Kidney (tissue), 14 donors: ENCODE results near the gene NPAS3. TPM values are rescaled to one million over a fixed set of nuclear protein-coding genes. Genes with fewer than 3 reads are reported as not detected.

Source experiments
- DNase-seq, 5 donors: peaks; one replicate each; pipeline ENCODE4 v3.0.0-alpha.2; 2013 to 2020
- FAIRE-seq: peaks from 2 replicates; lab custom pipeline; 2012; peaks lifted over from hg19 to GRCh38; lab: Jason Lieb, UNC
- H3K27ac ChIP-seq, 2 donors: one replicate each; pipeline ENCODE4 v1.7.0; 2013; ENCODE audit warnings: low read depth in 2 of 2, low read length in 2 of 2, inconsistent platforms in 1 of 2
- H3K27me3 ChIP-seq: one replicate; pipeline ENCODE4 v1.7.1; 2013; ENCODE audit warnings: low read length, inconsistent platforms; ENCODE audit not compliant: control insufficient read depth, insufficient read depth
- H3K36me3 ChIP-seq, 3 donors: one replicate each; pipeline versions ENCODE4 v1.7.0 to v1.7.1; 2013; ENCODE audit warnings: low read length in 3 of 3, control low read depth in 1 of 3, inconsistent platforms in 1 of 3; ENCODE audit not compliant: insufficient read depth in 3 of 3, control insufficient read depth in 2 of 3
- H3K4me1 ChIP-seq, 3 donors: one replicate each; pipeline versions ENCODE4 v1.7.0 to v1.7.1; 2013; ENCODE audit warnings: low read length in 3 of 3, inconsistent platforms in 1 of 3, low read depth in 1 of 3; ENCODE audit not compliant: control insufficient read depth in 2 of 3, insufficient read depth in 2 of 3
- H3K4me3 ChIP-seq, 3 donors: one replicate each; pipeline versions ENCODE4 v1.7.0 to v1.8.1; 2013; ENCODE audit warnings: low read length in 3 of 3, control low read depth in 1 of 3, inconsistent platforms in 1 of 3
- H3K9ac ChIP-seq, 3 donors: one replicate each; pipeline versions ENCODE4 v1.7.0 to v1.7.1; 2013; ENCODE audit warnings: low read length in 3 of 3, control low read depth in 1 of 3, inconsistent platforms in 1 of 3
- H3K9me3 ChIP-seq, 3 donors: one replicate each; pipeline versions ENCODE4 v1.7.0 to v1.7.1; 2013; ENCODE audit warnings: low read length in 3 of 3, control low read depth in 1 of 3, inconsistent platforms in 1 of 3; ENCODE audit not compliant: control insufficient read depth in 2 of 3, insufficient read depth in 1 of 3
- CTCF ChIP-seq: IDR thresholded peaks from 3 replicates; pipeline ENCODE4 v1.5.1; 2012; ENCODE audit warnings: mild to moderate bottlenecking, moderate library complexity, borderline replicate concordance; ENCODE audit not compliant: insufficient read depth; ENCODE audit errors: extremely low read depth
- intact Hi-C: fragments of 100-400 bp; cut with DNase I; formaldehyde crosslinking; loops from one replicate; pipeline ENCODE4 v1.11.1; 2022
- polyA plus RNA-seq: library from polyadenylated mRNA; stranded (reverse); fragments of 350-450 nt; fragmentation: Illumina TruSeq; extraction: RNeasy Lipid Tissue Mini Kit (QIAGEN cat#74804); gene quantifications from one replicate; pipeline ENCODE4 v1.2.3, GENCODE V29; 2014; ENCODE audit warnings: low read depth, low replicate concordance; ENCODE audit not compliant: insufficient read depth
- total RNA-seq: library from RNA; stranded (reverse); fragmentation: NEBNext Ultra II Directional; extraction: Animal tissue kit (Norgen Biotek cat#: 25700); gene quantifications from one replicate; pipeline ENCODE4 v1.2.1, GENCODE V29; 2021
- donor health status: control.
- donor health status: control.
- donor health status: control.
- donor health status: control.
- donor health status: control.
- donor health status: DM: yes; HTN: yes; CAD: no.
- donor health status: Normal renal cell carcinoma (clear cell type).

NPAS3 gene
- total and polyA plus RNA-seq, 2 donors from 2014 or later = 0.82 to 5.0 TPM

- Histone ChIP-seq H3K4me1 (no peaks in the 10 kb centered on the region), H3K27me3 (no peaks in the 10 kb centered on the region), H3K27ac (no peak overlapping the region), H3K4me3 (no peak overlapping the region), H3K9ac (no peak overlapping the region), H3K36me3 (no peaks in the 10 kb centered on the region), H3K9me3 (no peaks in the 10 kb centered on the region)
- TF ChIP-seq CTCF = no peak
- DNase-seq = peak in 1 of 5 donors; percentile 14
- intact Hi-C loops = no loop called here
- no peak for FAIRE-seq
Observed at GRCh38 chr14:33062476-33062875, 123.8 kb downstream of the NPAS3 start.

GRCh38 chr14:33062881-33063280 is 124.2 kb downstream of the NPAS3 start:
- DNase-seq (no peak), FAIRE-seq (no peak)
- Histone ChIP-seq H3K36me3 (no peaks in the 10 kb centered on the region), H3K27ac (no peak overlapping the region), H3K9ac (no peak overlapping the region), H3K4me3 (no peak overlapping the region), H3K4me1 (no peaks in the 10 kb centered on the region), H3K27me3 (no peaks in the 10 kb centered on the region), H3K9me3 (no peaks in the 10 kb centered on the region)
- no peak for TF ChIP-seq CTCF
- intact Hi-C loops = no loop called here

- Histone ChIP-seq H3K9ac (no peak overlapping the region), H3K27ac (no peak overlapping the region), H3K4me3 (no peak overlapping the region), H3K4me1 (no peaks in the 10 kb centered on the region), H3K36me3 (no peaks in the 10 kb centered on the region), H3K9me3 (no peaks in the 10 kb centered on the region), H3K27me3 (no peaks in the 10 kb centered on the region)
- DNase-seq = no peak
- no peak for TF ChIP-seq CTCF
- FAIRE-seq = no peak
- intact Hi-C loops = no loop called here
Observed at GRCh38 chr14:33063521-33063920, 124.8 kb downstream of the NPAS3 start.

GRCh38 chr14:33065634-33066033 is 127.0 kb downstream of the NPAS3 start:
- FAIRE-seq = no peak
- Histone ChIP-seq H3K9ac (no peak overlapping the region), H3K4me1 (no peaks in the 10 kb centered on the region), H3K27me3 (no peaks in the 10 kb centered on the region), H3K4me3 (no peak overlapping the region), H3K27ac (no peak overlapping the region), H3K9me3 (no peaks in the 10 kb centered on the region), H3K36me3 (no peaks in the 10 kb centered on the region)
- intact Hi-C loops = no loop called here
- TF ChIP-seq CTCF = no peak
- no peak for DNase-seq
